Femur (tissue), 1 donor: ENCODE results near the gene SIGLEC15.

Experiments used
- DNase-seq: peaks from one replicate; pipeline ENCODE4 v3.0.0-alpha.2; 2017

SIGLEC15 gene

DNA sequence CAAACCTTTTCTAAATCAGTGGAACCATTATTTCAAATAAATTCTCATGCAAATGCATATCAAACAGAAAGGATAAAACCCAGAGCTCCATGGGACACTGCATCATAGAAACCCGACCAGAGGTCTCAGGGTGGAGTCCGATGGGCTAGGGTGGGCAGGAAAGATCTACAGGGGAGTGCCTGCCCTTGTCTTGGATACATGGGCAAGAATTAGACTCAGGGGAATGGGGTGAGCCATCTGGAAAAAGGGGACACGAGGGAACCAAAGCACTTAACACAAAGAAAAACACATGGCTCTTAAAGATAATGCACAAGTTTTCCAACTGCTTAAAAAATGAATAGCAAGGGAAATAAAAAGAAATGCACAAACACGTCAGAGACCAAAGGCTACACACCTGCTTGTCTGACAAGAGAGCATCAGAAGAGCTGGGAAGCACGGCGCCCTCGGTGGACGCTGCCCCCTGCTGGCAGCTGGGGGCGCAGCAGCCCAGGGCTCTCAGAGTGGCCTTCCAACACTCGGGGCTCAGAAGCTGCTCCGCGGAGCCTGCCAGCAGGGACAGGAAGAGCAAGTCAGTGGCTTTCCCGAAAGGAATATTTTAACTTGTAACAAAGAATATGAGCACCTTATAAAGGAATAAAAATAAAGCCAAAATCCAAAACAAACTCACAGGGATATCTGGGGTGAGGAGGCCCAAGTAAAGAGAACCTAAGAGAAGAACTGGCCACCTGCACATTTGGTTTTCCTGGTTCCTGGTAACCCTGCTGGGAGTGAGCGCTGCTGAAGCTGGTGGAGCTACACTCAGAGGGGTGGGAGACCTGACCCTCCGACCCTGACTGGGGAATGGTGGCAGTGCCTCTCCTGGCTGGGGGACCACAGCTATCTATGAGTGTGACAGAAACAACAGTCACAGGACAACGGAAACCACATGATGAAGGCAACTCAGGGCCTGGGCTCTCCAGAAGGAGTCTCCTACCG is 54.5 kb downstream of the SIGLEC15 start:
- DNase-seq: peak; percentile 79

- DNase-seq: no peak
Observed at GRCh38 chr18:45880876-45881558, 55.5 kb downstream of the SIGLEC15 start.

DNA sequence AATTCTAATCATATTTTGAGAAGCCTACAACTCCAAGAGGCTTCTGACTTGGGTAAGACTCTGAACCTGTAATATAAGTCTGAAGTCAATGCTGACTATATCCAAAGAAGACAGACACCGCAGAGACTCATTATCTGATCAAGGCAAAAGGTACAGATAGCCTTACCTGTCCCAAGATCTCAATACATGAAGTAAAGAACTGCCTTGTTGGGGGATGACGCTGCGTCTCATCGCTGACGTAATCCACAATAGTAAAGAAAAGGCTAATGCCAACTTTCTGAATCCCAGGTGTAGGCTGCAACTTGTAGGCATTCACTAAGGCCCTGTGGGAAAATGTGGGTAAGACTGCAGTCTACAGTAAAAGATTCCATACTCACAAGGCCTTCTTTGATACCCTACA is 62.1 kb downstream of the SIGLEC15 start:
- DNase-seq: no peak

- no peak for DNase-seq
Observed at GRCh38 chr18:45889419-45890064, 64.1 kb downstream of the SIGLEC15 start.

GRCh38 chr18:45890606-45891005 is 65.1 kb downstream of the SIGLEC15 start:
- DNase-seq: peak; percentile 26

DNA sequence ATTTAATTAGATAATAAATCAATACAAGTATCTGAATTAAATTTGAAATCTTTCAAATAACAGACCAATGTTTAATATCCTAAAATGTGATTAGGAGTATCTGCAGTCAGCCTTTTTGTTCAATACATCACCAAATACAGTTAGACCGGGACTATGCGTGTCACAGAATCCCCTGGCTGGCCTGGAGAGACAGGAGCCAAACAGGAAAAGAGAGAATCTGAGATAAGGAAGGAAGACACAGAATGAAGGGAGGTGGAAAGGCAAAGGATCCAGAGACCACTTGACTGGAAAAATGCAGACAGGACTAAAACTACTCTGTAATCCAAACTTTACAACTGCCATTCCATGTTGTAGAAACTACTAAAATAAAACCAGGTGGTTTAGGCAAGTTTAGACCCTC is 66.3 kb downstream of the SIGLEC15 start:
- DNase-seq: no peak
